Activated naive CD4-positive, alpha-beta T cell treated with anti-CD3 and anti-CD28 coated beads, Interleukin-2, amount 50 U/mL, for 16 hours (primary cell): ENCODE measurements around the gene PEX13.
"Not testable (repeated sequence)": the region's sequence is repeated elsewhere in the genome, so short reads cannot be mapped to it uniquely, and the experiment has no call there.

Experiments
- DNase-seq: peaks from one replicate; pipeline ENCODE4 v3.0.0-alpha.2; 2020

The PEX13 gene

DNA sequence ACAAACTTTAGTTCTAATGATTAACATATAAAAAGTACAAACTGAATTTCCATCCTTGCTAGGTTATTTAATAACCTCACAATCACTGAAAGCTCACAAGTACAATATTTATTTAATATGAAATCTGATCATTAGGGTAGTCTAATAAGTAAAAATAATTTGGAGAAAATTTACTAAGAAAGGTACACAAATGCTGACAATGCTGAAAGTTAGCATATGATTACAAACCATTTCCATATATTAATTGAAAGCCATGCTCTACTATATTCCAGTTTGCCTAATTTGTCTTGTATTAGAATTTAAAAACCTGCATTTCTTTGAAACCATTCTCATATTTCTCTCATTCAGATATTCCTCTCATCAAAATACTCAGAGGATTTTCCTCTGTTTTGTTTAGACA lies 8.2 kb upstream of the PEX13 start:
- no peak for DNase-seq

DNA sequence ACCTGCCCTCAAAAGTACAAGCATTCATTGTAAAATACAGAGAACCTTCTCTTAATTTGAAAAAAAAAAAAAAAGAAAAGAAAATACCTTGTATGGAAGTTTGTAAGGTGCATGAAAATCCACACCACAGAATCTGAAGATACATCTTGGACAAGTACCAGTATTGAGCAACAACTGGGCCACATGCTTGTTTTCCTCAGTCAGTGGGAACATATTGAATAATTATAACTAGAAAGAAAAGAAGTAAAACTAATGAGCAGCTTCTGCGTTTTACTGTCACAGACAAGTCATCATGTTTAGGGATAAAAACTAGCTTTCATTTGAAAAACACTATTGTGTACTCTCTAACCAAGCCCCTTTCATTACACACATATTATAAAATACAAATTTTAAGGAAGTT lies 5.8 kb upstream of the PEX13 start:
- DNase-seq: no peak

DNA sequence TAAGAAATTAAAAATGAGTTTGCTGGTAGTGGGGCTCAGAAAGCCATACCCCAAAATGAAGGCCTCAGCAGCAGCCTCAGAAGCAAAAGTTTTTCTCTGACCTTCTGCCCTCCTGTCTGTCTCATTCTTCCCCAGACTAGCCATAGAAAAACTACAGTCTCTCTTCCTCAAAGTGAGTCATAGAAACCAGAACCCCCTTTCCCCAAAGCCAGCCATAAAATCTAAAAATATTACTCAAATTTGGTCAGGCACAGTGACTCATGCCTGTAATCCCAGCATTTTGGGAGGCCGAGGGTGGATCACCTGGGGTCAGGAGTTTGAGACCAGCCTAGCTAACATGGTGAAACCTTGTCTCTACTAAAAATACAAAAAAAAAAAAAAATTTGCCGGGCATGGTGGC lies 5.2 kb upstream of the PEX13 start:
- DNase-seq: not testable (repeated sequence)

DNA sequence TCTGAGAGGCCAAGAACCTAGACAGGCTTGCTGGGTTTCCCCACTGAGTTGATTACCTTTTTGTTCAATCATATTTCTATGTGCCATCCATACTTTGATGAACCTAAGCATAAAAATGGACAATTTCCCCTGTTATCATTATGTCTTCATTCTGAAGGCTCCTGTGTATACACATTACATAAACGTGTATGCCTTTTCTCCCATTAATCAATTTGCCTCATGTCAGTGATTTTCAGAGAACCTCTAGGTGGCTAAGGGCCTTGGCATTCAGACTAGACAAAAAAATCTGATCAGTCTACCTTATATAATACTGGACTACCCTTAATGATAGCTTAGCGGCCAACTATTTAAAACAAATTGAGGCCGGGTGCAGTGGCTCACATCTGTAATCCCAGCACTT lies 4.1 kb upstream of the PEX13 start:
- DNase-seq: no peak

DNA sequence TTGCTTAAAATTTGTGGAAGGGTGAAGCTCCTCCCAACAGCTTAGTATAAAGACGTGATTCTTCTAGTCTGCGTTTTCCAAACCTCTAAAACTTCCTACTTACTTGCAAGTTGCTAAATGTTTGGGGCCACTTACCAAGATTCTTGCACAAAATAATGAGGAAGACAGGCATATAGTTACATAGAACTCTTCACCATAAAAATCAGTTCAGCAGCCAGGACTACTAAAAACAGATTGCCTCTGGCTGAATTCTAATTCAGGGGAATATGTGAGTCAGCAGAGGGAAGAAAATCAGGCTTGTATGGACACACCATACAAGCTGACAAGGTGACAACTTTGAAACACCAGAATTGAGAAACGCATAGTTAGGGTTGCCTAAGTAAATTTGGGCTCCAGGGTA lies 2.8 kb upstream of the PEX13 start:
- no peak for DNase-seq

DNA sequence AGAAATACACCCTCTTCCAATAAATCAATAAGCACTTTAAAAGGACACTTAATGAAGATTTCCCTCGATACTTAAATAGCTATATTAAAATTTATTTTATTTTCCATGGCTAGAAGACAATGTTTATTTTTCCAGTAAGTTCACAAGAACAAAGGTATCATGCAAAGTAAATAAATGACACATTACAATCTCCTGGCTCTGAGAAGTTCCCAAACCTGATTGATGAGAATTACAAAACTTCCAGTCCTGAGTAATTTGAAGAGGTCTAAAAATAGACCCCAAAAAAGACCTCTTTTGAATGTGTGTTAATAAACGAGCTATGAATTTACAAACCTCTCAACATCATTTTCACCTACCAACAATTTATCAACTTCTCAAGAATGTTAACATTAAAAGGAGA lies 1.5 kb upstream of the PEX13 start:
- no peak for DNase-seq

DNA sequence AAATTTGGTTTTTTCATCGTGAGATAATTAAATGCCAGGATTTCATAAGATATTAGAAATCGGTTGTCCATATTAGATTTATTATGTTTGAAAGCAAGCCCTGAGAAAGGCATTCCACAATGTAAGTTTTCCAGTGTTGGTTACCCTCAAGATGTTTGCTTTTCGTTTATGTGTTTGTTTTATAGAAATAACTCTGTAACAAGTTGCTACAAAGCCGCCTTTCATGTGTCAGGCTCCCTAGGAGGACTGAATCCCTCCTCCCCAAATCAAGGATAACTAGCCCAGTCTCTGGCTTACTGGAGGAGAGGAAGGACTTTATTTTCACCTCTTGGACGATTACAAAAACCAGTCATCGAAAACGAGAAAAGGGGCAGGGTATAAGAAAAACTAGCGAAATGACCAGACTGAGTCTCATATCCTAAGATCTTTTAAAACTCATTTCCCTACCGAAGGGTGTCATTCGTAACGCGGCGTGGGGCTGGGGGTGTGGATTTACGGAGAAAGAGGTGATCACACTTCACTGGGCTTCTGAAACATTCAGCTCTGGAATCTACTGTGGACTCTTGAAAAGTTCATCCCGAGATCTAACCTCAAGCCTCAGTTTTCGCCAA lies 1.0 kb upstream of the PEX13 start:
- peak; percentile 44 for DNase-seq

DNA sequence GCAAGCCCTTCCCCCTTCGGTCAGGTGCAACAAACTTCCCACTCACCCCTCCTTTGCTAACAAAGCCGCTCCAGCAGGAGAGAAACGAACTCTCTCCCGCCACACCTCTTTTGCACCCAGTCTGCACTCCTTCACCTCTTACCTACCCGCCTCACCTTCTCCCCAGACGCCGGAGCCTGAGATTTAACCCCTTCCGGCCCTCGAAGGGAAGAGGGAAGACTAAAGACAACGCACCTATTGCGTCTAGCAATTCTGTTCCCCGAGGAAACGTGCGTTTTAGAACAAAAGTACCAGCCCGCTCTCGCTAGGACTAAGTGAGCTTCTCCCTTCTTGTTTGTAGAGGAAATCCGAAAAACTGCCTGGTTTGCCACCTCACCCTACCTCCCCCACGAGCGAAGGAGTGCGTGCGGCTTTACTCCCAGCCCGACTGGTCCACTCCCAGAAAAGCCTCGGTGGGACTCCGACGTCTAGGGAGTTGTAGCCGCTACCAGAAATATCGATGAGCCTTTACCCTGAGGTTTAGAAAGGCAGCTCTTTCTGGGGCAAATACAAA lies 441 bp upstream of the PEX13 start:
- peak; percentile 69 for DNase-seq

DNA sequence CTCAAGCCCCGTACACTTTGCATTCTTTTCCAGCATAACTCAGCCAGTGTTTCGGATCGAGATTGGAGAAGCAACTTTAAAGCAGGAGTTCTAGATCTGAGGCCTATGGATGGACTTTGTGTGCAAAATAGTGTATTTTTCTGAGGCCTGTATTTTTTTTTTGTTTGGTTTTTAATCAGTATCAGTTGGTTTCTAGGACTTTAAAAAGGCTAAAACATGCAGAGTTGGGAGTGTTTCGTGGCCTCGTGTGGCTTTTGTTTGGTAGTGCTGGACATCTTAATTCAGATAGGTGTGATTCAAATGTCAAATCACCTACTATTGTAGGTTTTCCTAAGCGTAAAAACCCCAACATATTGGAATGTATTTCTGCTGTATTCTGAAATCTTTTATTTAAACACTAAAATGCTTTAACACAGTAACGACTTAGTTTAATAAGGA lies 817 bp downstream of the PEX13 start:
- DNase-seq: no peak

DNA sequence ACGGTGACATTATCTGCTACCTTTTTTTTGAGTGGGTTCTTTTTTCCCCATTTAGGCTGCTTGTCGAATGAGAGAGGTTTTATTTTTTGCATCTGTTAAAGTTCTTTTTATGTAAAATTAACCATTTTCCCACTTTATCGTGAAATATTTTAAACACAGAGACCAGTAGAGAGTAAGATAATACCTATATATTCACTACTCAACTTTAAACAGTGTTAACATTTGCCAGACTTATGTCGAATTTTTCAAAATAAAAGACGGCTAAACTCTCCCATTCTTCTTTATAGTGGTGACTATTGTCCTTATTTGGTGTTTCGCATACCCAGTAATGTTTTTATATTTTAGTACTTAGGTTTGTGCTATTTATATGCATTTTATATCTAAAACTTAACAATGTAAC lies 1.3 kb downstream of the PEX13 start:
- no peak for DNase-seq

DNA sequence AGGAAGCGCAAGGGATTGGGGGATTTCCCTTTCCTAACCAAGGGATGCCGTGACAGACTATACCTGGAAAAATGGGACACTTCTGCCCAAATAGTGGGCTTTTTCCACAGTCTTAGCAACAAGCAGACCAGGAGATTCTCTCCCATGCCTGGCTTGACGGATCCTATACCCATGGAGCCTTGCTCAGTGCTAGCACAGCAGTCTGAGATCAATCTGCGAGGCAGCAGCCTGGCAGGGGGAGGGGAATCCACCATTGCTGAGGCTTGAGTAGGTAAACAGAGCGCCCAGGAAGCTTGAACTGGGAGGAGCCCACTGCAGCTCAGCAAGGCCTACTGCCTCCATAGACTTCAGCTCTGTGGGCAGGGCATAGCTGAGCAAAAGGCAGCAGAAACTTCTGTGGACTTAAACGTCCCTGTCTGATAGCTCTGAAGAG lies 3.7 kb downstream of the PEX13 start:
- DNase-seq: no peak

DNA sequence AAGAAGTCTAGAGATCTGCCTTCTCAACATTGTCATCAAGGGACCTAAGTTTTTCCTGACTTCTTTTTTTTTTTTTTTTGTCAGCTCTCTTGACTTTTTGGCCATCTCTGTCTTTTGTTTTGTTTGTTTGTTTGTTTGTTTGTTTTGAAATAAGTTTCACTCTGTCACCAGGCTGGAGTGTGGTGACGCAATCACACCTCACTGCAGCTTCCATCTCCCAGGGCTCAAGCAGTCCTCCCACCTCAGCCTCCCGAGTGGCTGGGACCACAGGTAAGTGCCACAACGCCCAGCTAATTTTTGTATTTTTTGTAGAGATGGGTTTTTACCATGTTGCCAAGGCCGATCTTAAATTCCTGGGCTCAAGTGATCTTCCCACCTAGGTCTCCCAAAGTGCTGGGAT lies 6.2 kb downstream of the PEX13 start:
- no peak for DNase-seq

DNA sequence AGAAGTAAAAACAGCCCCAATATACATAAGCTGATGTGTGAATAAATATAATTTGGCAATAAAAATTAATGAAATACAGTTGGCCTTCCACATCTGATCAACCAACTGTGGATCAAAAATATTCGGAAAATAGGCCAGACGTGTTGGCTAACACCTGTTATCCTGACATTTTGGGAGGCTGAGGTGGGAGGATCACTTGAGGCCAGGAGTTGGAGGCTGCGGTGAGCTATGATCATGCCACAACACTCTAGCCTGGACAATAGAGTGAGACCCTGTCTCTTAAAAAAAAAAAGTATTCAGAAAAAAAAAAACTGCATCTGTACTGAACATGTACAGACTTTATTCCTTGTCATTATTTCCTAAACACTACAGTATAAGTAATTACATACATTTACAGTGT lies 12.0 kb downstream of the PEX13 start:
- no peak for DNase-seq

DNA sequence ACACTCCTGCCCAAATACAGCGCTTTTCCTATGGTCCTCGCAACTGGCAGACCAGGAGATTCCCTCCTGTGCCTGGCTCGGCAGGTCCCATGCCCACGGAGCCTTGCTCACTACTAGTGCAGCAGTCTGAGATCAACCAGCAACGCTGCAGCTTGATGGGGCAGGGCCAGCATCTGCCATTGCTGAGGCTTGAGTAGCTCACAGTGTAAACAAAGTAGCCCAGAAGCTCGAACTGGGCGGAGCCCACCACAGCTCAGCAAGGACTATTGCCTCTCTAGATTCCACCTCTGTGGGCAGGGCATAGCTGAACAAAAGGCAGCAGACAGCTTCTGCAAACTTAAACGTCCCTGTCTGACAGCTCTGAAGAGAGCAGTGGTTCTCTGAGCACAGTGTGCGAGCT lies 17.1 kb downstream of the PEX13 start:
- not testable (repeated sequence) for DNase-seq

DNA sequence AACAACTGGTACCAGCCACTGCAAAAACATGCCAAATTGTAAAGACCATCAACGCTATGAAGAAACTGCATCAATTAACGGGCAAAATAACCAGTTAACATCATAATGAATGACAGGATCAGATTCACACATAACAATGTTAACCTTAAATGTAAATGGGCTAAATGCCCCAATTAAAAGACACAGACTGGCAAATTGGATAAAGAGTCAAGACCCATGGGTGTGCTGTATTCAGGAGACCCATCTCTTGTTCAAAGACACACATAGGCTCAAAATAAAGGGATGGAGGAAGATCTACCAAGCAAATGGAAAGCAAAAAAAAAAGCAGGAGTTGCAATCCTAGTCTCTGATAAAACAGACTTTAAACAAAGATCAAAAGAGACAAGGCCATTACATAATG lies 19.1 kb downstream of the PEX13 start:
- DNase-seq: not testable (repeated sequence)

DNA sequence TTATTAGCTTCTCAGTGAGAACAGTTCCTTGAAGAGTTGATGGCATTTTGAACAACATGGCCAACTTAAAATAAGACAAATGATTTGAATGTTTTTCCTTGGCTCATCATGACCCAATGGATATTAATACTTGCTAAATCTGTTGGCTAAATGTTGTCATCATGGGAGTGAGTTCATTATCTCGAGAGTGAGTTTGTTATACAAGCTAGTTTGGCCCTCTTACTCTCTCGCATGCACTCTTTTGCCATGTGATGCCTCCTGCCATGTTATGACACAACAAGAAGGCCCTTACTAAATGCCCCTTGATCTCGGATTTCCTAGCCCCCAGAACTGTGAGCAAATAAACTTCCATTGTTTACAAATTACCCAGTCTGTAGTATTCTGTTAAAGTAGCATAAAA lies 25.3 kb downstream of the PEX13 start:
- DNase-seq: no peak

DNA sequence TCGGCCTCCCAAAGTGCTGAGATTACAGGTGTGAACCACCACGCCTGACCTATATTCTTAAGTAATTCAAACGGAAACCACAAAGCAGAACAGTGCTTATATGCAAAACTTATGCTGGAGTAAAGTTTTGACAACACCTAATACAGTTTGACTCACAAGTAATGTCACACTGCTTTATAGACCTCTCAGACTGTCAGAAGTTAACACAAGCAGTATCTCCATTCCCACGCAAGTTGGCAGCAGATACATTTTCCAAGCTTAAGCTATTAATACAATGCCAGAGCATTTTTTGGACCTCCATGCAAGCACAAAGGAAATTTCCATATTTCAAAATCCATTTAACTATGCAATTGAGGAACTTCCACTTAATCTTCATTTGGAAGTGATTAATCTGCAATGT lies 27.1 kb downstream of the PEX13 start:
- no peak for DNase-seq

DNA sequence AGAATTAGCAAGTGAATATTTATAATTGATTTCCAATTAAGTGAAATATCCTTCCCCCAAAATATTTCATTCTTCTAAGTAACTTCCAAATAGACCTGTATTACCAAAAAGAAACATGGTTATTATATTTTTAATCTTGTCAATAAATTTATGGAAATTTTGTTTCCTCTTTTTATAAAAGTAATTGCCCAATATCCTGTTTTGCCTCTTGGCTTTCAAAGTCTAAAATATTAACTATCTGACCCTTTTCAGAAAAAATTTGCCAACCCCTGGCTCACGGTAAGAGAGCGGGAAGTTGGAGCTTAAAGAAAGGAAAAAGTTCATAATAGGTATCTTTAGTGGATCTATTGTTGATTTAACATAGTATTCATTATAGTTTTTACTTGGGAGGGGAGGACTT lies 27.7 kb downstream of the PEX13 start:
- no peak for DNase-seq

DNA sequence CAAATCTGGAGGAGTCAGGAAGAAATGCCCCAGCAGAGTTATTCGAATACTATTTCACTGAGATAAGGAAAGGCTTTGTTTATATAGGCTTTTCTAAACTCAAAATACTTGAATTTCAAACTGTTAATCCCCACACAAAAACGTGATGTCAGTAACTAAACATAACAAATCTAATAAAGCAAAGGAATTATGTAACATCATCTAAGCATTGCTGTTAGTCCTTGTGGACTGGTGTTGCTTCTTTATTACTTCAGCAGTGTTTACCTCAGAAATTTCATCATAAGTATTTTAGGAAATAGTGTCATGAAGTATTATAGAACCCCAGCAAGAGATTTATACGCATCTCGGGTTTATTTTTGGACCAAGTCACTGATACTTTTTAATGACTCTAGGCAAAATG lies 28.5 kb downstream of the PEX13 start:
- no peak for DNase-seq

DNA sequence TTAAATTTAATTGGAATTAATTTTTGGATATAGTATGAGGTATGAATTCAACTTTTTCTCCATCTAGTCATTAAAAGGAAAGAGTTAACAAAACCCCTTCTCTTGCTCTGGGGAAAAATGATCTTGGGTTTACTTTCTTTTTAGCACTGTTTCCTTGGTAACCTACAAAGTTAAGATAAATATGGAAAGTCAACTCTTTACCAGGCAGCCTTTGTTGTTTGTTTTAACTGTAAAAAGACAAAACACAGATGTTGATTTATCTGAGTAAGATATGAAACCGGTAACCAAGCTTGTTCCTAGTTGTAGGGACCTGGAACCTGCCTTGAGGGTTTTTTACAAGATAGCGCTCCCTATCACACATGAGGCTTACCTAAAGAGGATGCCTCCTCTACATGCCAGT lies 38.0 kb downstream of the PEX13 start:
- no peak for DNase-seq

DNA sequence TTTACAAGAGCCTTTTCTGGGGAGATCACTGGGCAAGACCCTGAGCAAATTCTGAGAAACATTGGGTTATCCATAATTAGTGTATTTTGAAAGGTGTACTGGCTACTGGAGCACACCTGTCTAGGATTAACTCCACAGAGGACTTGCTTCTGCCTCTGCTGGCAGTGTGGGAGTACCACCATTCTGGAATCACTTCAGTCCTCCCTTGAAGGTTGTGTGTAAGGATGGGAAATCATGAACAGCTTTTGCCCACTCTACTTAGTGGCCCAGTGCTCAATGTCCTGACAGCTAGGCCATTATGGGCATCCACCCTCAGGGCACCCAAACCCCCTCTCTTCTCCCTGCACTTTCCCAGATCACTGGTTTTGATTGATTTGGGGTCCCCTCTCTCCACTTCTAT lies 40.0 kb downstream of the PEX13 start:
- no peak for DNase-seq

DNA sequence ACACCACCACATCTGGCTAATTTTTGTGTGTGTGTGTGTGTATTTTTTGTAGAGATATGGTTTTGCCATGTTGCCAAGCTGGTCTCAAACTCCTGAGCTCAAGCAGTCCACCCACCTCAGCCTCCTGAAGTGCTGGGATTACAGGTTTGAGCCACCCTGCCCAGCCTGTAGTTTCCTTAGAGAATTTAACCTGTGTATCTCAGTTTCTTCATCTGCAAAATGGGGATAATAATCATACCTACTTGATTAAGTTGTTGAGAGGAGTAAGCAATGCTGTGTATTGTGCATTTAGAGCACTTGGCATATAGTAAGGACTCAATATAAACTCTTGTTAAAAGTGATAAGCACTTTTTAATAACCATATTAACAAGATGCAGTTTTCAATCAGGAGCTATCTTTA lies 41.9 kb downstream of the PEX13 start:
- no peak for DNase-seq

DNA sequence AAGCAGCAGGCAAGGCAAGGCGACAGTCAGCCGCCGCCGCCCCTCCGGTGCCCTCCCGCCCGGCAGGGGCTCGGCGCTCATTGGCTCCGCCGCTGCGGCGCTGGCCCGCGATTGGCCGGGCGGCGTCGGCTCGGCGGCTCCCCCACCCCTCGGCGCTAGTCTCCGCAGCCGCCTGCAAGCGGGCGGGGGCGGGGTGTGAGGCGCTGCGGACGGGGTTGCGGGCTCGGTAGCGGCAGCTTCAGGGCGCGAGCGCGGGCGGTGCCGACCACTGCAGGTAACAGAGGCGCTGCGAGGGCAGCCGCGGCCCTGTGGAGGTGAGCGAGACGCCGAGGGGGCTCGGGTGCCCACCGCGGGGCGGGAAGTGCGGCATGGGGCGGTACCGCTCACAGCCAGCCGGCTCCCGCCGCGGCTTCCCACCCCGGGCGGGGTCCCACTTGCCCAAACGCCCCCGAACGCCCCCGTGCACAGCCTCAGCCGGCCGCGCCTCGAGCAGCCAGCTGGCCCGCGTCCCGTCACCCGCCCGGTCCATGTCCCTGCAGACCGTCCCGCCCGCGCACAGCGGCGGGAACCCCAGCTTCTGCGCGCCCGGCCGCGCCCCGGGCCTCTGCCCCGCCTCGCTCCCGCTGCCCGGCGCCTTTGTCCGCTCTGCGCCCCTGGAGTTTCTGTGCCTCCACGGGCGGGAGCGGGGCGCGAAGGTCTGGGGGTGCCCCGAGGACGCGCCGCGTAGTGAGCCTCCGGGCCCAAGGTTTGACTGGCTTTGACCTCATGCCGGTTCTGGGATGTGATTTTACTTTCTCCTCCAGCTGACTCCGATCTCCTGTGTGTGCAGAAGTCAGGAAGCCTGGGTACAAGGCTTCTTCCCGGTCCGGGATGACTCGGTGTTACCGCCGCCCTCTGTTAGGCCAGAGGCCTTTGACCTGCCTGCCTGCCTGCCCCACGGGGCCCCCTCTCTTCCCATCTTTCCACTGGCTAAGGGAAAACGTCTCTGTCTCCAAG lies 48.5 kb downstream of the PEX13 start, which contains the start of gene SANBR:
SANBR (plus strand) TSS at position 158 of the 996 bp plus-strand sequence. CDS start 4,480 bp downstream, outside the sequence.
- DNase-seq: peak; percentile 84

DNA sequence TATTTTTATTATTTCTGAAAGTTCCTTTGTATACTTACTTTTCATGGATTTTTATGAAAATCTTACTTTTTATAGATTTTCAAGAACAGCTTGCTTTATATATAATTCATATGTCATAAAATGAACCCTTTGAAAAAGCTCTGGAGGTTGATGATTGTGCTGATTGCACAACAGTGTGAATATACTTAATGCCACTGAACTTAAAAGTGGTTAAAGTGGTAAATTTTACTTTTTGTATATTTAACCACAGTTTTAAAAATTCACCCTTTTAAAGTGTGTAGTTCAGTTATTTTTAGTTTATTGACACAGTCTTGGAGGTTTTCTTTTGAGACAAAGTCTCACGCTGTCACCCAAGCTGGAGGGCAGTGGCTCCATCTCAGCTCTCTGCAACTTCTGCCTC lies 56.6 kb downstream of the PEX13 start:
- no peak for DNase-seq
